ENCODE data around the gene BDH1. TPM values are rescaled to one million over a fixed set of nuclear protein-coding genes. Genes with fewer than 3 reads are reported as not detected.

BDH1 gene
- polyA plus RNA-seq, 1 of the 3 experiments (the other 2 are of a cell fraction), result 19.8 TPM

- 97% methylated on average over 27 of the region's 33 CpGs for WGBS (ENCODE audit: low lambda C conversion rate)
- H3K9me2 ChIP-seq, result no peaks in the 10 kb centered on the region
- no peaks in the 10 kb centered on the region for H4K20me1 ChIP-seq (ENCODE audit: insufficient read depth)
- no peak for DNase-seq
- TF ChIP-seq SMC3 (IDR thresholded peaks at IDR 0.05; ENCODE audit: low read depth, low read length) (no peak), GABPA (IDR thresholded peaks at IDR 0.05; ENCODE audit: low read depth) (no peak), MEF2A (IDR thresholded peaks at IDR 0.05; ENCODE audit: borderline replicate concordance, low read depth) (no peak), REST (IDR thresholded peaks at IDR 0.05; ENCODE audit: low read depth, low read length) (no peak), RAD21 (IDR thresholded peaks at IDR 0.05; ENCODE audit: low read length) (no peak), RCOR1 (IDR thresholded peaks at IDR 0.05; ENCODE audit: low read length) (no peak), POLR2AphosphoS5 (IDR thresholded peaks at IDR 0.05; ENCODE audit: low read depth, low read length) (no peak), FOSL2 (IDR thresholded peaks at IDR 0.05; ENCODE audit: borderline replicate concordance, low read depth) (no peak), YY1 (IDR thresholded peaks at IDR 0.05; ENCODE audit: low read depth) (no peak), CTCF (IDR thresholded peaks at IDR 0.05) (no peak), EZH2phosphoT487 (IDR thresholded peaks at IDR 0.05; ENCODE audit: borderline replicate concordance, low read depth) (no peak), TEAD4 (IDR thresholded peaks at IDR 0.05; ENCODE audit: borderline replicate concordance, insufficient read depth) (no peak), IRF3 (IDR thresholded peaks at IDR 0.05; ENCODE audit: low read depth, low read length) (no peak), TCF12 (IDR thresholded peaks at IDR 0.05) (no peak), FOXJ3 (CRISPR knock-in tag; IDR thresholded peaks at IDR 0.05) (no peak), MXI1 (IDR thresholded peaks at IDR 0.05; ENCODE audit: low read depth, low read length) (no peak), EP300 (IDR thresholded peaks at IDR 0.05; ENCODE audit: borderline replicate concordance in 1 of 2, low read depth in 1 of 2, low read length in 1 of 2) (no peak)
- TF ChIP-seq, protein P1, sequence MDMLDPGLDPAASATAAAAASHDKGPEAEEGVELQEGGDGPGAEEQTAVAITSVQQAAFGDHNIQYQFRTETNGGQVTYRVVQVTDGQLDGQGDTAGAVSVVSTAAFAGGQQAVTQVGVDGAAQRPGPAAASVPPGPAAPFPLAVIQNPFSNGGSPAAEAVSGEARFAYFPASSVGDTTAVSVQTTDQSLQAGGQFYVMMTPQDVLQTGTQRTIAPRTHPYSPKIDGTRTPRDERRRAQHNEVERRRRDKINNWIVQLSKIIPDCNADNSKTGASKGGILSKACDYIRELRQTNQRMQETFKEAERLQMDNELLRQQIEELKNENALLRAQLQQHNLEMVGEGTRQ (IDR thresholded peaks at IDR 0.05; ENCODE audit: borderline replicate concordance, low read depth, low read length), result no peak
- POLR2A ChIA-PET, result interaction anchor here (0.6 kb wide), 1 partner anchor 9 kb away, joined by 3 read pairs; no protein-coding TSS in a partner anchor
- CTCF ChIA-PET, result interaction anchor here (0.8 to 6.6 kb wide), 6 partner anchors 9 to 308 kb away, joined by 3 to 69 read pairs (median 21); no protein-coding TSS in a partner anchor
- H3F3A ChIP-seq (replicated peaks; ENCODE audit: insufficient read depth), result peaks cover 18% of the 10 kb centered on the region
- H3K36me3 ChIP-seq (replicated peaks in 1 of 2; ENCODE audit: control insufficient read depth in 1 of 2, insufficient read depth in 2 of 2, low read length in 1 of 2), result no peaks in the 10 kb centered on the region
- H3K27ac ChIP-seq (ENCODE audit: low read depth in 2 of 2, low read length in 1 of 2), result peak overlapping the region in 1 of 2 experiments; percentile 68; a peak in 2 of 4 replicates
- no peak overlapping the region for H3K4me3 ChIP-seq (ENCODE audit: low read depth in 2 of 2, low read length in 1 of 2)
- peaks cover 9 to 11% of the 10 kb centered on the region in 2 experiments; a peak in 3 of 4 replicates for H3K4me1 ChIP-seq (ENCODE audit: control insufficient read depth in 1 of 2, insufficient read depth in 2 of 2, low read depth in 1 of 2, low read length in 1 of 2)
- H3K9me3 ChIP-seq, result no peaks in the 10 kb centered on the region
- H2AFZ ChIP-seq (ENCODE audit: low read depth), result no peak overlapping the region
- no peak overlapping the region for H3K9ac ChIP-seq
- H3K79me2 ChIP-seq (ENCODE audit: insufficient read depth), result no peaks in the 10 kb centered on the region
- H3K4me2 ChIP-seq, result no peak overlapping the region
- H3K27me3 ChIP-seq (ENCODE audit: insufficient read depth), result no peaks in the 10 kb centered on the region
Measured at GRCh38 chr3:197511853-197512635, 43.7 kb downstream of the BDH1 start.

Data from SK-N-SH (cell line).